Panc1 (cell line): ENCODE results near the gene TARBP1.

Experiments
- CTCF ChIP-seq: fragments of 450-650 bp; IDR thresholded peaks from 2 replicates; pipeline ENCODE4 v1.5.1; 2017; ENCODE audit warnings: mild to moderate bottlenecking
- TCF7L2 ChIP-seq: IDR thresholded peaks from 2 replicates; pipeline ENCODE4 v1.6.1; 2011; ENCODE audit warnings: mild to moderate bottlenecking, low read depth, low read length, inconsistent platforms

- TF ChIP-seq CTCF (no peak), TCF7L2 (no peak)
Measured at GRCh38 chr1:234504969-234505768, 26.2 kb upstream of the TARBP1 start.
